ENCODE data around the gene KDM4B. TPM values are rescaled to one million over a fixed set of nuclear protein-coding genes. Genes with fewer than 3 reads are reported as not detected.

KDM4B gene
- total RNA-seq, 1 experiment from 2014 or later: 43.7 TPM

GRCh38 chr19:5170329-5170745 is 201.4 kb downstream of the KDM4B start:
- no peaks in the 10 kb centered on the region for H4K20me1 ChIP-seq (ENCODE audit: control insufficient read depth, insufficient read depth, insufficient read length)
- H2BK20ac ChIP-seq (ENCODE audit: low read depth, low read length, poor library complexity, severe bottlenecking): no peak overlapping the region
- H3K9me3 ChIP-seq (ENCODE audit: control insufficient read depth, low read depth, low read length): no peaks in the 10 kb centered on the region
- H2BK12ac ChIP-seq (ENCODE audit: insufficient read length, low read depth, low read length): no peak overlapping the region
- H3K4me1 ChIP-seq (ENCODE audit: insufficient read depth, low read length): no peaks in the 10 kb centered on the region
- Mint-ChIP-seq H3K27ac (no peak overlapping the region), H3K27me3 (ENCODE audit: low read depth) (peaks cover 28% of the 10 kb centered on the region), H3K4me1 (peaks cover 4 to 10% of the 10 kb centered on the region in 2 experiments; a peak in 3 of 4 replicates), H3K9me3 (peaks cover 0 to 9% of the 10 kb centered on the region in 2 experiments; a peak in 2 of 5 replicates), H3K36me3 (ENCODE audit: insufficient read depth in 1 of 3, low read depth in 3 of 3) (peaks cover 0 to 8% (median 4%) of the 10 kb centered on the region in 3 experiments; a peak in 4 of 7 replicates), H3K4me3 (no peak overlapping the region; a peak in 1 of 5 replicates)
- H3K14ac ChIP-seq (ENCODE audit: insufficient read depth, low read length): no peak overlapping the region; the same call in 1 of the 2 replicates
- H3K4me2 ChIP-seq (ENCODE audit: insufficient read depth, insufficient read length, low read length): no peak overlapping the region
- H3K4ac ChIP-seq (ENCODE audit: low read depth, low read length): no peak overlapping the region
- no peak overlapping the region; the same call in 1 of the 2 replicates for H2BK15ac ChIP-seq (ENCODE audit: low read depth, low read length)
- no peaks in the 10 kb centered on the region for H3K23me2 ChIP-seq (ENCODE audit: insufficient read length, low read depth, low read length, poor library complexity, severe bottlenecking)
- H2BK120ac ChIP-seq (ENCODE audit: low read depth, low read length, poor library complexity, severe bottlenecking): no peak overlapping the region
- H3K18ac ChIP-seq (ENCODE audit: insufficient read length, low read depth, low read length): no peak overlapping the region
- H3K9ac ChIP-seq (ENCODE audit: extremely low read depth, insufficient read length, low read length): no peak overlapping the region
- H2AK5ac ChIP-seq (ENCODE audit: insufficient read length, low read length): no peak overlapping the region
- H3T11ph ChIP-seq (ENCODE audit: low read length): no peak overlapping the region
- H4K91ac ChIP-seq (ENCODE audit: insufficient read length, low read depth, low read length): no peak overlapping the region
- H2AFZ ChIP-seq (ENCODE audit: low read length): no peak overlapping the region
- no peaks in the 10 kb centered on the region for H3K79me1 ChIP-seq (ENCODE audit: insufficient read depth, low read depth, low read length, poor library complexity, severe bottlenecking)
- H2BK5ac ChIP-seq (ENCODE audit: insufficient read length, low read length): no peak overlapping the region
- H3K23ac ChIP-seq (ENCODE audit: insufficient read length, low read depth, low read length): no peak overlapping the region
- no peaks in the 10 kb centered on the region for H3K27me3 ChIP-seq (ENCODE audit: insufficient read depth, low read length)
- no CpG with 5 or more reads among the region's 4 CpGs for WGBS (ENCODE audit: extremely low coverage, insufficient read length, low lambda C conversion rate)
- no peak overlapping the region for H3K27ac ChIP-seq (ENCODE audit: insufficient read length, low read depth, low read length)
- H4K5ac ChIP-seq (ENCODE audit: insufficient read length, low read depth, low read length): no peak overlapping the region
- DNase-seq: peak; percentile 76
- TF ChIP-seq CTCF (conservative IDR thresholded peaks at IDR 0.05): peak; percentile 78
- H3K79me2 ChIP-seq (ENCODE audit: insufficient read depth, low read length): no peaks in the 10 kb centered on the region
- no peak overlapping the region for H3K56ac ChIP-seq (ENCODE audit: insufficient read length, low read depth, low read length)
- H4K8ac ChIP-seq (replicated peaks; ENCODE audit: insufficient read length, low read depth, low read length): peak overlapping the region; percentile 65
